Type B pancreatic cell (in vitro differentiated cells): ENCODE measurements around the gene WBP1L. TPM values are rescaled to one million over a fixed set of nuclear protein-coding genes. Genes with fewer than 3 reads are reported as not detected.
"Not testable (repeated sequence)": the region's sequence is repeated elsewhere in the genome, so short reads cannot be mapped to it uniquely, and the experiment has no call there.

Experiments used
- DNase-seq: peaks from one replicate; pipeline ENCODE4 v3.0.0; 2021; ENCODE audit warnings: mixed read lengths; ENCODE audit not compliant: unreplicated experiment; ENCODE audit errors: extremely low spot score
- H3K27ac Mint-ChIP-seq: 2 replicates; pipeline ENCODE4 v1.8.0; 2021; ENCODE audit warnings: mild to moderate bottlenecking, mixed read lengths
- H3K27me3 Mint-ChIP-seq: 2 replicates; pipeline ENCODE4 v1.8.0; 2021; ENCODE audit warnings: mixed read lengths
- H3K36me3 Mint-ChIP-seq: 2 replicates; pipeline ENCODE4 v1.8.0; 2021; ENCODE audit warnings: mixed read lengths
- H3K4me1 Mint-ChIP-seq: one replicate; pipeline ENCODE4 v1.8.0; 2021; ENCODE audit warnings: mixed read lengths; ENCODE audit not compliant: unreplicated experiment
- H3K4me3 Mint-ChIP-seq: 2 replicates; pipeline ENCODE4 v1.8.0; 2021; ENCODE audit warnings: mild to moderate bottlenecking, mixed read lengths
- H3K9me3 Mint-ChIP-seq: 2 replicates; pipeline ENCODE4 v1.8.0; 2021; ENCODE audit warnings: mixed read lengths
- total RNA-seq: library from RNA; stranded (reverse); gene quantifications from 2 replicates; pipeline ENCODE4 v1.2.1, GENCODE V29; 2021; ENCODE audit warnings: low replicate concordance
- TF ChIP-seq, protein P1 (sequence below): fragments of 200-600 bp; sonication (generic); conservative IDR thresholded peaks from 2 replicates; pipeline ENCODE4 v1.5.0; 2021; ENCODE audit warnings: antibody characterized with exemption, mild to moderate bottlenecking

The WBP1L gene
- total RNA-seq, 1 donor from 2014 or later, result 40.3 TPM

DNA sequence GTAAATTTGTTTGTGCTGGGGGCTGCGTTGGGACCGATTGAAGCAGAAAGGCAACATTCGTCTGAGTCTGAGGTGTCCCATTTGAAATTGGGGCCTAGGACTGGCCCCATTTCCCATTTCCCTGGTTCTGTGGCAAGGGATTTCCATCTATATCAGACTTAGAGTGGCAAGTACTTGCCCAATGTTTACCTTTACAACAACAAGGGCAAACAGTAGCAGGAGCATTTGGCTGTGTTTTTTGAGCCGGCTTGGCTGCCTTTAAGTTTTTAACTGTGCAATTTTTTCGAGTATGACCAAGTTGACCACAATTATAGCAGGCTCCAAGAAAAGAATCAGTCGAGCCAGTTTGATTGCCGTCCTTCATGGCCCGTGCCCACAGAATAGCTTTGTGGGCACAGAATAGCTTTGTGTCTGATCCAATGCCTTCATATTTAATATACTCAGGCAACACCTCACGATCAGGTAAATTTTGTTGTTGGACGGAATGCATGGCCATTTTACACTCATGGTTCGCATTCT lies 98.1 kb downstream of the WBP1L start:
- DNase-seq, result no peak
- H3K9me3 Mint-ChIP-seq, result peaks cover 21% of the 10 kb centered on the region
- TF ChIP-seq, protein P1, sequence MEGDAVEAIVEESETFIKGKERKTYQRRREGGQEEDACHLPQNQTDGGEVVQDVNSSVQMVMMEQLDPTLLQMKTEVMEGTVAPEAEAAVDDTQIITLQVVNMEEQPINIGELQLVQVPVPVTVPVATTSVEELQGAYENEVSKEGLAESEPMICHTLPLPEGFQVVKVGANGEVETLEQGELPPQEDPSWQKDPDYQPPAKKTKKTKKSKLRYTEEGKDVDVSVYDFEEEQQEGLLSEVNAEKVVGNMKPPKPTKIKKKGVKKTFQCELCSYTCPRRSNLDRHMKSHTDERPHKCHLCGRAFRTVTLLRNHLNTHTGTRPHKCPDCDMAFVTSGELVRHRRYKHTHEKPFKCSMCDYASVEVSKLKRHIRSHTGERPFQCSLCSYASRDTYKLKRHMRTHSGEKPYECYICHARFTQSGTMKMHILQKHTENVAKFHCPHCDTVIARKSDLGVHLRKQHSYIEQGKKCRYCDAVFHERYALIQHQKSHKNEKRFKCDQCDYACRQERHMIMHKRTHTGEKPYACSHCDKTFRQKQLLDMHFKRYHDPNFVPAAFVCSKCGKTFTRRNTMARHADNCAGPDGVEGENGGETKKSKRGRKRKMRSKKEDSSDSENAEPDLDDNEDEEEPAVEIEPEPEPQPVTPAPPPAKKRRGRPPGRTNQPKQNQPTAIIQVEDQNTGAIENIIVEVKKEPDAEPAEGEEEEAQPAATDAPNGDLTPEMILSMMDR, result no peak
- H3K27ac Mint-ChIP-seq, result no peak overlapping the region
- H3K36me3 Mint-ChIP-seq, result peaks cover 5% of the 10 kb centered on the region
- H3K4me3 Mint-ChIP-seq, result no peak overlapping the region
- no peaks in the 10 kb centered on the region for H3K4me1 Mint-ChIP-seq
- H3K27me3 Mint-ChIP-seq, result peaks cover 22% of the 10 kb centered on the region

DNA sequence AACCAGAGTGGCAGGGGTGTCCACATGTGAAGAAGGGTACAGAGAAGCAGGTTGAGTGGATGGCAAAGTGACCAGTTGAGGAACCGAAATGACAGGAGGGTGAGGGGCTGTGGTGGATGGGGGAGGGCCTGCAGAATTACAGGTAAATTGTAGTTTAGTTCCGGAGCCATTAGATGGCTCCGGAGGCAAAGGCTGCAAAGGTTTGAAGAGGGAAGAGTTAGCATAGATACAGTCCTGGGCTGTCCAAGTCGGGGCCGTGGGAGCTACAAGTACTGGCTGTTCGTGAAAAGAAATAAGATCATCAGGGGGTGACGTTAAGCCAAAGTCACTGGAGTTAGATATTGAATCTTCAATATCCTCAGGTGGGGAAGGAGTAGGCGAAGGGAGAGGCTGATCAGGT lies 99.4 kb downstream of the WBP1L start:
- Mint-ChIP-seq H3K9me3 (peaks cover 12% of the 10 kb centered on the region), H3K27me3 (peaks cover 22% of the 10 kb centered on the region)
- H3K4me1 Mint-ChIP-seq, H3K4me3 Mint-ChIP-seq, H3K27ac Mint-ChIP-seq, DNase-seq, H3K36me3 Mint-ChIP-seq: not testable (repeated sequence)

DNA sequence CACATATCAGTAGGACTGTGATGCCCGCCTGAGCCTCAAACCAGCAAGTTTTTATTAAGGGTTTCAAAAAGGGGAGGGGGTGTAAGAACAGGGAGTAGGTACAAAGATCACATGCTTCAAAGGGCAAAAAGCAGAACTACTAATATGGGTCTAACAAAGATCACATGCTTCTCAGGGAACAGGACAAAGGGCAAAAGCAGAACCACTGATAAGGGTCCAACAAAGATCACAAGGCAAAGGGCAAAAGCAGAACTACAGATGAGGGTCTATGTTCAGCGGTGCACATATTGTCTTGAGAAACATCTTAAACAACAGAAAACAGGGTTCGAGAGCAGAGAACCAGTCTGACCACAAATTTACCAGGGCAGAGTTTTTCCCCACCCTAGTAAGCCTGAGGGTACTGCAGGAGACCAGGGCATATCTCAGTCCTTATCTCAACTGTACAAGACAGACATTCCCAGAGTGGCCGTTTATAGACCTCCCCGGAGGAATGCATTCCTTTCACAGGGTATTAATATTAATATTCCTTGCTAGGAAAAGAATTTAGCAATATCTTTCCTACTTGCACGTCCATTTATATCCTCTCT lies 100.5 kb downstream of the WBP1L start:
- not testable (repeated sequence) for H3K36me3 Mint-ChIP-seq, H3K27ac Mint-ChIP-seq, H3K4me1 Mint-ChIP-seq, H3K4me3 Mint-ChIP-seq, DNase-seq, H3K9me3 Mint-ChIP-seq
- H3K27me3 Mint-ChIP-seq, result peaks cover 22% of the 10 kb centered on the region

DNA sequence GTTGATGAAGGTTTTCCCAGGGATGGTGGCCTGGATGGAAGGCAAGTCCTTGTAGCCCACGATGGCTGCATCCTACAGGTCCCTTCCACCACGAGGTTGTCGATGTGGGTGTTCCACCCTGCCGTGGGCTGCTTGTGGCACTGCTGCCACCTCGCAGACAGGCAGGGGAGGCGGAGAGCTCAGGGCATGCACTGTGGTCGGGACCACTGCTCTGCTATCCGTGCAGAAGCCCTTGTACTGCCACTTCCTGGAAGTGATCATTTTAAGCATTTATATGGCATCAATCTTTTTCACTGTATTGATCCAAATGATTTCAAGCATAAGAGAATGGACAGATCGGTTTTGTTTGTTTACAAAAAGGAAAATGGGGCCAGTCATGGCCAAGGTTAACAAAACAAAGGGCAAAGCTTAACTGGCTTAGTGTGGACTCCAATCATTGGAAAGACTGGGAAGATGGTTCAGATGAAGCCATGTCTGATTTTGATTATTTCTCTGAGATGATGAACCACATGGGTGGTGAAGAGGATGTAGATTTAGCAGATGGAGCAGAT lies 101.7 kb downstream of the WBP1L start:
- Mint-ChIP-seq H3K36me3 (no peaks in the 10 kb centered on the region), H3K27me3 (peaks cover 16% of the 10 kb centered on the region), H3K4me1 (no peaks in the 10 kb centered on the region), H3K9me3 (peaks cover 9% of the 10 kb centered on the region), H3K27ac (no peak overlapping the region), H3K4me3 (no peak overlapping the region)
- DNase-seq, result no peak
- TF ChIP-seq, protein P1, result no peak

DNA sequence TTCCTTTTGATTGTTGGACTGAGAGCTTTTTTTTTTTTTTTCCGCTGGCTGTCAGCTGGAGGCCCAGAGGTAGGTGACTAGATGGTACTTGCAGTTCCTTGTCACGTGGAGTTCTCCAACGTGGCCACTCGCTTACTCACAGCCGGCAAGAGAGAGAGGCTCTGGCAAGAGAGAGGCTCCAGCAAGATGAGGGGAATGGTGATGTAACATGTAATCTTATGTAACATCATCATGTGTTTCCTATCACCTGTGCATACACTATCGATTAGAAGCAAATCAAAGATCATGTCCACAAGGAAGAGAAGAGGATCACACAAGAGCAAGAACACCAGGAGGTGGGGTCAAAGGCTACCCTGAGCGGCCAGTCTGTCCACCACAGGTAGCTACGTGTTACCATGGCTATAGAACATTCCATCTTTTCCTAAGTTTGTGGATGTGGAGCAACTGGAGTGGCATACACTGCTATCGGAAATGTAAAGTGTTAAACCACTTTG lies 106.3 kb downstream of the WBP1L start:
- peaks cover 9% of the 10 kb centered on the region for H3K4me1 Mint-ChIP-seq
- no peak overlapping the region for H3K27ac Mint-ChIP-seq
- no peaks in the 10 kb centered on the region for H3K36me3 Mint-ChIP-seq
- H3K4me3 Mint-ChIP-seq, result no peak overlapping the region
- TF ChIP-seq, protein P1, result no peak
- no peaks in the 10 kb centered on the region for H3K27me3 Mint-ChIP-seq
- no peak for DNase-seq
- H3K9me3 Mint-ChIP-seq, result no peaks in the 10 kb centered on the region

DNA sequence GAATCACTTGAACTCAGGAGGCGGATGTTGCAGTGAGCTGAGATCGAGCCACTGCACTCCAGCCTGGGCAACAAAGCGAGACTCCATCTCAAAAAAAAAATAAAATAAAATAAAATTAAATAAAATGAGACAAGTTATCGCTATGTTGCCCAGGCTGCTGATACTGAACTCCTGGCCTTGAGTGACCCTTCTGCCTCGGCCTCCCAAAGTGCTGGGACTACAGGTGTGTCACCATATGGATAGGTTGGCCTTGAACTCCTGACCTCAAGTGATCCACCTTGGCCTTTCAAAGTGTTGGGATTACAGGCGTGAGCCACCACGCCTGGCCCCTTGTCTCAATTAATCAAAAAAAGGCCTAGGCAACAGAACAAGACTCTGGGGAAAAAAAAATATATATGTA lies 109.5 kb downstream of the WBP1L start:
- H3K4me3 Mint-ChIP-seq, H3K27ac Mint-ChIP-seq, H3K27me3 Mint-ChIP-seq, DNase-seq, H3K9me3 Mint-ChIP-seq, H3K36me3 Mint-ChIP-seq: not testable (repeated sequence)
- H3K4me1 Mint-ChIP-seq, result peaks cover 20% of the 10 kb centered on the region

DNA sequence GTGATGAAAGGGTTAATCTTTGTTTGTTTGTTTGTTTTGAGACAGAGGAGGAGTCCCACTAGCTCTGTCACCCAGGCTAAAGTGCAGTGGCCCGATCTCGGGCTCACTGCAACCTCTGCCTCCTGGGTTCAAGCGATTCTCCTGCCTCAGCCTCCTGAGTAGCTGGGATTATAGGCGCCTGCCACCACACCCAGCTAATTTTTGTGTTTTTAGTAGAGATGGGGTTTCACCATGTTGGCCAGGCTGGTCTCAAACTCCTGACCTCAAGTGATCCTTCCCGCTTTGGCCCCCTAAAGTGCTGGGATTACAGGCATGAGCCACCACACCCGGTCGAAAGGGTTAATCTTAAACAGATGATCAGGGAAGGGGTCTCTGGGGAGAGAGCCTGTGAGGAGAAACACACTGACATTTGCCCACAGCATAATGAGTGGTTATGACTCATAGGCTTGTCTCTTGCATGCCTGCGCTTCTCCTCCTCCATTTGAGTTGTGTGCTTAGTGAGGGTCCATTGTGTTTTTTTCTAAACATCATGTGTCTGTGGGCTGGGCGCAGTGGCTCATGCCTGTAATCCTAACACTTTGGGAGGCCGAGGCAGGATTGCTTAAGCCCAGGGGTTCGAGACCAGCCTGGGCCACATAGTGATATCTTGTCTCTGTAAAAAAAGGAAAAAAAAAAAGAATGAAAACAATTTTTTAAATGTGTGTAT lies 112.1 kb downstream of the WBP1L start:
- peaks cover 20% of the 10 kb centered on the region for H3K4me1 Mint-ChIP-seq
- not testable (repeated sequence) for DNase-seq, H3K27me3 Mint-ChIP-seq, H3K9me3 Mint-ChIP-seq, H3K36me3 Mint-ChIP-seq
- H3K27ac Mint-ChIP-seq, result peak overlapping the region; percentile 27
- peak overlapping the region; percentile 80 for H3K4me3 Mint-ChIP-seq
